K562 (cell line): ENCODE results near the gene XRCC5. TPM values are rescaled to one million over a fixed set of nuclear protein-coding genes. Genes with fewer than 3 reads are reported as not detected.

Experiments
- ATAC-seq: fragments of 200-7000 bp; cut with Tn5 transposase; 3 replicates; pipeline ENCODE4 v1.9.1; 2020; ENCODE audit warnings: moderate library complexity
- BruUV-seq: library from RNA; stranded (reverse); fragments of 400-500 nt; replicated peaks from 2 replicates; lab custom pipeline; 2021; lab: Mats Ljungman, UMichigan
- CTCF ChIA-PET: fragments of 300-600 bp; formaldehyde crosslinking; extraction: SDS; loops from one replicate; lab custom pipeline; 2021; ENCODE audit warnings: low intra/inter-chr PET ratio; lab: Yijun Ruan, JAX
- POLR2A ChIA-PET: fragments of 300-600, 350-650 bp; sonication (Branson Sonifier 250); formaldehyde crosslinking; extraction: SDS; loops from one replicate; lab custom pipeline; 2021; ENCODE audit warnings: antibody characterized with exemption, inconsistent platforms; lab: Yijun Ruan, JAX
- DNase-seq, 4 experiments: peaks; one replicate each; pipeline versions ENCODE4 v3.0.0 to v3.0.0-alpha.2; 2011 to 2018; ENCODE audit warnings: low spot score in 3 of 4, mixed read lengths in 3 of 4; ENCODE audit errors: extremely low read depth in 1 of 4
- FAIRE-seq: peaks from 2 replicates; lab custom pipeline; 2011; peaks lifted over from hg19 to GRCh38; lab: Jason Lieb, UNC
- H2AFZ ChIP-seq: 2 replicates; pipeline ENCODE4 v1.6.0; 2011; ENCODE audit warnings: low read depth, low read length, control low read depth, inconsistent platforms
- H3K27ac ChIP-seq: fragments of 200-600 bp; 3 replicates; pipeline ENCODE4 v1.8.0; 2011; ENCODE audit warnings: low read depth, mild to moderate bottlenecking, control low read depth, inconsistent platforms, low read length, moderate library complexity, mixed read lengths; ENCODE audit errors: extremely low read depth
- H3K27me3 ChIP-seq, 2 experiments: fragments of 300-600 bp in 1 of 2; 2 replicates in 1 of 2; 3 replicates in 1 of 2; pipeline versions ENCODE4 v1.6.0 to v1.8.0; 2011; ENCODE audit warnings: inconsistent platforms in 2 of 2, low read length in 2 of 2, mild to moderate bottlenecking in 1 of 2, mixed read lengths in 1 of 2, moderate library complexity in 1 of 2; ENCODE audit not compliant: control insufficient read depth in 2 of 2, insufficient read depth in 2 of 2
- H3K36me3 ChIP-seq: fragments of 300-600 bp; 3 replicates; pipeline ENCODE4 v1.8.0; 2011; ENCODE audit warnings: mild to moderate bottlenecking, low read length, inconsistent platforms; ENCODE audit not compliant: control insufficient read depth, insufficient read depth
- H3K4me1 ChIP-seq, 2 experiments: fragments of 200-600 bp in 1 of 2; replicated peaks in 1 of 2; 2 replicates in 1 of 2; 3 replicates in 1 of 2; pipeline versions ENCODE4 v1.5.1 to v1.8.0; 2011; ENCODE audit warnings: inconsistent platforms in 2 of 2, low read length in 2 of 2, mild to moderate bottlenecking in 1 of 2, mixed read lengths in 1 of 2, moderate library complexity in 1 of 2; ENCODE audit not compliant: control insufficient read depth in 2 of 2, insufficient read depth in 2 of 2
- H3K4me2 ChIP-seq: 2 replicates; pipeline ENCODE4 v1.6.1; 2011; ENCODE audit warnings: low read length, control low read depth, inconsistent platforms, mixed read lengths; ENCODE audit not compliant: insufficient read depth
- H3K4me3 ChIP-seq: fragments of 200-600 bp; sonication (generic), shearing (Covaris generic); 2 replicates; pipeline ENCODE4 v1.5.1; 2016; ENCODE audit warnings: control low read depth, inconsistent platforms
- H3K79me2 ChIP-seq: fragments of 200-600 bp; 3 replicates; pipeline ENCODE4 v1.8.0; 2011; ENCODE audit warnings: low read length, inconsistent platforms; ENCODE audit not compliant: control insufficient read depth, insufficient read depth
- H3K9ac ChIP-seq, 2 experiments: 2 replicates each; pipeline versions ENCODE4 v1.6.0 to v1.6.1; 2011; ENCODE audit warnings: low read depth in 2 of 2, low read length in 2 of 2, control low read depth in 1 of 2, inconsistent platforms in 1 of 2, mild to moderate bottlenecking in 1 of 2, mixed read lengths in 1 of 2; ENCODE audit not compliant: insufficient read depth in 1 of 2
- H3K9me1 ChIP-seq: one replicate; pipeline ENCODE4 v1.6.0; 2011; ENCODE audit warnings: inconsistent platforms, mild to moderate bottlenecking, low read length, moderate library complexity; ENCODE audit not compliant: control insufficient read depth, insufficient read depth
- H3K9me3 ChIP-seq: replicated peaks from 2 replicates; pipeline ENCODE4 v1.5.1; 2011; ENCODE audit warnings: low read depth, low read length, inconsistent platforms; ENCODE audit not compliant: control insufficient read depth, insufficient read depth
- H4K20me1 ChIP-seq: replicated peaks from 2 replicates; pipeline ENCODE4 v1.6.1; 2011; ENCODE audit warnings: low read length, inconsistent platforms, mixed read lengths; ENCODE audit not compliant: control insufficient read depth, insufficient read depth
- DNMT1 ChIP-seq: fragments of 450-650 bp; IDR thresholded peaks from 2 replicates; pipeline ENCODE4 v1.6.1; 2016; ENCODE audit warnings: antibody characterized with exemption, mild to moderate bottlenecking
- ELF4 ChIP-seq: fragments of 450-650 bp; formaldehyde crosslinking; IDR thresholded peaks from 2 replicates; pipeline ENCODE4 v1.4.0; 2022; ENCODE audit warnings: missing genetic modification characterization
- FOXJ2 ChIP-seq: fragments of 200-800 bp; sonication (Bioruptor generic); IDR thresholded peaks from 2 replicates; pipeline ENCODE4 v1.6.1; 2016; ENCODE audit warnings: missing genetic modification characterization, missing compliant biosample characterization
- MAX ChIP-seq: sonication (generic); formaldehyde crosslinking; IDR thresholded peaks from 2 replicates; pipeline ENCODE4 v1.9.0; 2022; ENCODE audit warnings: mild to moderate bottlenecking, missing genetic modification reagents
- NCOA4 ChIP-seq: fragments of 450-650 bp; IDR thresholded peaks from 2 replicates; pipeline ENCODE4 v1.6.1; 2018; ENCODE audit warnings: mild to moderate bottlenecking; ENCODE audit not compliant: partially characterized antibody
- RBM39 ChIP-seq: fragments of 200-400 bp; formaldehyde crosslinking; optimal IDR thresholded peaks from 2 replicates; pipeline ENCODE3; 2018; ENCODE audit warnings: low read depth, low read length
- SMAD2 ChIP-seq: fragments of 150-350 bp; IDR thresholded peaks from 2 replicates; pipeline ENCODE4 v1.6.1; 2014; ENCODE audit warnings: low read depth, mild to moderate bottlenecking, low read length
- TOE1 ChIP-seq, 2 experiments: fragments of 450-650 bp in 1 of 2; sonication (generic) in 1 of 2; formaldehyde crosslinking in 1 of 2; IDR thresholded peaks; 2 replicates each; pipeline versions ENCODE4 v1.7.1 to v1.8.0; 2016 to 2022; ENCODE audit warnings: borderline replicate concordance in 2 of 2, mild to moderate bottlenecking in 2 of 2, antibody characterized with exemption in 1 of 2, inconsistent platforms in 1 of 2, low read depth in 1 of 2, missing genetic modification reagents in 1 of 2, moderate library complexity in 1 of 2
- ZBTB40 ChIP-seq, 2 experiments: fragments of 450-650 bp in 1 of 2; sonication (generic) in 1 of 2; formaldehyde crosslinking in 1 of 2; IDR thresholded peaks; 2 replicates each; pipeline versions ENCODE4 v1.7.1 to v1.9.0; 2016 to 2022; ENCODE audit warnings: inconsistent platforms in 1 of 2, mild to moderate bottlenecking in 1 of 2, missing genetic modification reagents in 1 of 2
- ZNF589 ChIP-seq: fragments of 200-800 bp; sonication (Bioruptor generic); IDR thresholded peaks from 2 replicates; pipeline ENCODE4 v1.6.1; 2016; ENCODE audit warnings: low read depth, missing genetic modification characterization, missing compliant biosample characterization
- ZNF644 ChIP-seq: fragments of 200-800 bp; sonication (Bioruptor generic); IDR thresholded peaks from 2 replicates; pipeline ENCODE4 v1.6.1; 2016; ENCODE audit warnings: low read depth, missing genetic modification characterization, missing compliant biosample characterization
- ZSCAN32 ChIP-seq: fragments of 450-650 bp; formaldehyde crosslinking; IDR thresholded peaks from 2 replicates; pipeline ENCODE4 v1.4.0; 2020; ENCODE audit warnings: mild to moderate bottlenecking, moderate library complexity
- WGBS: fragments of 100-300 bp; shearing (Covaris generic); methylation state at CpG from one replicate; pipeline ENCODE4 v1.1.6; 2016; ENCODE audit warnings: low coverage, mixed read lengths; ENCODE audit not compliant: insufficient coverage; ENCODE audit errors: missing lambda C conversion rate; 5-methylcytosine and 5-hydroxymethylcytosine counted together
- in situ Hi-C: fragments of 300-500 bp; cut with MboI; formaldehyde crosslinking; loops from 4 replicates; pipeline ENCODE4 v1.15.0; 2018; ENCODE audit warnings: inconsistent platforms, mixed read lengths
- intact Hi-C: fragments of 100-400 bp; cut with micrococcal nuclease; formaldehyde crosslinking; loops from 2 replicates; pipeline ENCODE4 v1.14.2; 2022
- polyA plus RNA-seq, 8 experiments: library from polyadenylated mRNA; depleted of rRNA in 4 of 8; stranded (reverse) in 5 of 8; unstranded in 3 of 8; fragments of >200 nt; fragmentation: Nextera tagmentation in 2 of 8; fragmentation: Illumina TruSeq in 1 of 8; extraction: Ambion mirVana in 2 of 8; extraction: Trizol in 1 of 8; gene quantifications; 2 replicates each; pipeline versions ENCODE4 v1.2.1 to v1.2.3, GENCODE V29; 2011 to 2014; ENCODE audit warnings: inconsistent platforms in 1 of 8, missing spikeins in 1 of 8
- total RNA-seq, 7 experiments: library from RNA; depleted of rRNA in 6 of 7; stranded (reverse); fragments of >200 nt in 6 of 7; fragmentation: Illumina TruSeq in 2 of 7; extraction: Trizol in 2 of 7; gene quantifications; 2 replicates each; pipeline versions ENCODE4 v1.2.1 to v1.2.3, GENCODE V29; 2011 to 2021; ENCODE audit warnings: low replicate concordance in 1 of 7
- TF ChIP-seq, protein P1 (sequence below), 2 experiments: fragments of 250-450 bp in 1 of 2; fragments of 450-650 bp in 1 of 2; sonication (Bioruptor Pico) in 1 of 2; IDR thresholded peaks; 2 replicates each; pipeline versions ENCODE4 v1.6.1 to v1.8.0; 2016 to 2021; ENCODE audit warnings: mild to moderate bottlenecking in 2 of 2, moderate library complexity in 2 of 2, missing compliant biosample characterization in 1 of 2, missing genetic modification characterization in 1 of 2

XRCC5 gene
- total and polyA plus RNA-seq, 9 of the 15 experiments (the other 6 are each of a cell fraction or from before 2014, with no cell fraction given): 168 to 551 (median 297) TPM

DNA sequence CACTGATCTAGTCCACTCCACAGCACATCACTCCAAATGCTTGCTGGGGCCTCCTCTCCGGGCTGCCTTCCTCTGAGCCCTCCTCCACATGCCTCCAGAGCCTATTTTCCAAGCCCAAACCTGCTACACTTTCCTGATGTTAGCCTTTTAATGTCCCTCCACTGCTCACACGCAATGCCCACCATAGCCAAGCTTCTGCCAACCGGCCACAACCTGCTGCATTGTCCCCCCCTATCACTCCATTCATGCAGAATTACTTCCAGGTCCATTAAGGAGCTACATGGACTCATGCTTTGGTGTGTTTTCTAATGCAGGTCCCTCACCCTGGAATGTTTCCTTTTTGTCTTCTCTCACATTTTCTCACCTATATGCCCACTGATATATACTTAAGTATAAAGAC, 133.9 kb downstream of the XRCC5 start:
- BruUV-seq: no TSS peak
- TF ChIP-seq ZNF644 (tag) (no peak), DNMT1 (no peak), ZNF589 (CRISPR knock-in tag) (no peak), NCOA4 (no peak), FOXJ2 (tag) (no peak), MAX (CRISPR knock-in tag) (no peak), RBM39 (no peak), SMAD2 (no peak), ZBTB40 (IDR thresholded peaks at IDR 0.05) (no peak), ZBTB40 (CRISPR knock-in tag; IDR thresholded peaks at IDR 0.05) (no peak), ELF4 (CRISPR knock-in tag) (no peak), TOE1 (IDR thresholded peaks at IDR 0.05; ENCODE audit: borderline replicate concordance) (no peak), TOE1 (CRISPR knock-in tag; IDR thresholded peaks at IDR 0.05; ENCODE audit: borderline replicate concordance, low read depth) (no peak), ZSCAN32 (CRISPR knock-in tag) (no peak)
- TF ChIP-seq, protein P1, sequence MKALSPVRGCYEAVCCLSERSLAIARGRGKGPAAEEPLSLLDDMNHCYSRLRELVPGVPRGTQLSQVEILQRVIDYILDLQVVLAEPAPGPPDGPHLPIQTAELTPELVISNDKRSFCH (CRISPR knock-in tag; IDR thresholded peaks at IDR 0.05): no peak
- TF ChIP-seq, protein P1 (tag; IDR thresholded peaks at IDR 0.05): no peak

More for the DNA sequence above, 133.9 kb downstream of the XRCC5 start:
- H3K27me3 ChIP-seq: no peaks in the 10 kb centered on the region
- no peak for FAIRE-seq
- H2AFZ ChIP-seq: no peak overlapping the region
- H3K27ac ChIP-seq: no peak overlapping the region
- H3K9ac ChIP-seq: no peak overlapping the region
- no peak overlapping the region for H3K4me3 ChIP-seq
- no peaks in the 10 kb centered on the region for H4K20me1 ChIP-seq
- DNase-seq: no peak
- no peaks in the 10 kb centered on the region for H3K9me3 ChIP-seq
- no peaks in the 10 kb centered on the region for H3K79me2 ChIP-seq
- 0% methylated on average over 2 of the region's 3 CpGs for WGBS
- H3K36me3 ChIP-seq: no peaks in the 10 kb centered on the region
- in situ Hi-C loops (no loop called here), intact Hi-C loops (no loop called here)
- ATAC-seq: no peak
- CTCF ChIA-PET: no interaction called here
- POLR2A ChIA-PET: no interaction called here
- H3K9me1 ChIP-seq: no peaks in the 10 kb centered on the region
- H3K4me2 ChIP-seq: no peak overlapping the region
- H3K4me1 ChIP-seq: no peaks in the 10 kb centered on the region
